MM.1S (cell line): ENCODE data around the gene ZNF385A.

ENCODE experiments used
- EZH2 ChIP-seq: fragments of 300-600 bp; sonication (generic); optimal IDR thresholded peaks from 2 replicates; pipeline ENCODE3; 2017; ENCODE audit warnings: low read depth, mild to moderate bottlenecking, antibody characterized with exemption, low read length, mixed read lengths
- EZH2phosphoT487 ChIP-seq: fragments of 300-600 bp; sonication (generic); IDR thresholded peaks from 2 replicates; pipeline ENCODE4 v1.6.1; 2018; ENCODE audit warnings: antibody characterized with exemption, low read length
- TF ChIP-seq, protein P1 (sequence below): fragments of 300-600 bp; sonication (generic); IDR thresholded peaks from 2 replicates; pipeline ENCODE4 v1.5.1; 2016; ENCODE audit warnings: antibody characterized with exemption, low read length, mixed read lengths

- TF ChIP-seq, protein P1, sequence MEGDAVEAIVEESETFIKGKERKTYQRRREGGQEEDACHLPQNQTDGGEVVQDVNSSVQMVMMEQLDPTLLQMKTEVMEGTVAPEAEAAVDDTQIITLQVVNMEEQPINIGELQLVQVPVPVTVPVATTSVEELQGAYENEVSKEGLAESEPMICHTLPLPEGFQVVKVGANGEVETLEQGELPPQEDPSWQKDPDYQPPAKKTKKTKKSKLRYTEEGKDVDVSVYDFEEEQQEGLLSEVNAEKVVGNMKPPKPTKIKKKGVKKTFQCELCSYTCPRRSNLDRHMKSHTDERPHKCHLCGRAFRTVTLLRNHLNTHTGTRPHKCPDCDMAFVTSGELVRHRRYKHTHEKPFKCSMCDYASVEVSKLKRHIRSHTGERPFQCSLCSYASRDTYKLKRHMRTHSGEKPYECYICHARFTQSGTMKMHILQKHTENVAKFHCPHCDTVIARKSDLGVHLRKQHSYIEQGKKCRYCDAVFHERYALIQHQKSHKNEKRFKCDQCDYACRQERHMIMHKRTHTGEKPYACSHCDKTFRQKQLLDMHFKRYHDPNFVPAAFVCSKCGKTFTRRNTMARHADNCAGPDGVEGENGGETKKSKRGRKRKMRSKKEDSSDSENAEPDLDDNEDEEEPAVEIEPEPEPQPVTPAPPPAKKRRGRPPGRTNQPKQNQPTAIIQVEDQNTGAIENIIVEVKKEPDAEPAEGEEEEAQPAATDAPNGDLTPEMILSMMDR = no peak
- TF ChIP-seq EZH2 = no peak
- no peak for TF ChIP-seq EZH2phosphoT487
These were observed 21.0 kb upstream of the ZNF385A start for GRCh38 chr12:54405573-54405972.
